Measurements from ENCODE around the gene DOK1.
"Not testable (repeated sequence)": the region's sequence is repeated elsewhere in the genome, so short reads cannot be mapped to it uniquely, and the experiment has no call there.

Gene DOK1

DNA sequence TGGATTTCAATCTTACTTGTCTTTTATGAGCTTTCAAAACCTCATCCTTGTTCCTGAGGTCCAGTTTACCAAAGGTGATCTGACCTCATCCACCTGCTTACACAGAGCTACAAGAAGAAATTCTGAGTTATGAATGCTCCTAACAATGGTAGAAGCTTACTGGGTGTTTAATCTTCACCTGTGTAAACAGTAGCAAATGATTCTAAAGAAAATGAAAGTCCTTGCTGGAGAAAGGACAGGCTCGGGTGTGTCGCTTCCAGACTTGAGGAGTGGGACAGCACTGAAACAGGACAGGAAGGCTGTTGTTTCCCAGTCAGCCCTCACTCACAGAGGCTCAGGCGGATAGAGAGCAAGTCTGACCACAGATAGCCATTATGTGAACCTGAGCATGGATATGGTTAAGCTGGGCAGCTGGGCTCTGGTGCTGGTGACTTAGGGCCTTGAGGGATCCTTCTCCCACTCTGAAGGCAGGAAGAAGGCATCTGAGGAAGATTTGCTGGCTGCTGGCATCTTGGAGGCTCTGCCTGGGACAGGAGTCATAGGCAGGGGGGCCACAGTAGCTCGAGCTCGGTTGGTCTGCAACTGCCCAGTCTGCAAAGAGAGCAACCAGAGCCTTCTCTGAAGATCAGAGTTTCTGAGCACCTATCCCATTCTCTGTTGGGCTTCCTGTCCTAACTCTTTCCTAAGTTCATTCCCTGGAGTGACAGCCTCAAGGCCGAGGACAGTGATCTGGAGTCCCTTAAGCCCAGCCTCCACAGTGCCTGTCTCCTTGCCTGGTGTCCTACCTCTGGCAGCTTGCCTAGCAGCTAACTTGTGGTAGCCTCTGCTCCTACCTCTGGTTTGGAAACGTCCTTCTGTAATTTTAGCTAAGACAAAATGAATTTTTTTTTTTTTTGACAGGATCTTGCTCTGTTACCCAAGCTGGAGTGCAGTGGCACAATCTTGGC lies 4.0 kb downstream of the DOK1 start:
- DNase-seq (ENCODE audit: low spot score), result no peak
- TF ChIP-seq, protein P1, sequence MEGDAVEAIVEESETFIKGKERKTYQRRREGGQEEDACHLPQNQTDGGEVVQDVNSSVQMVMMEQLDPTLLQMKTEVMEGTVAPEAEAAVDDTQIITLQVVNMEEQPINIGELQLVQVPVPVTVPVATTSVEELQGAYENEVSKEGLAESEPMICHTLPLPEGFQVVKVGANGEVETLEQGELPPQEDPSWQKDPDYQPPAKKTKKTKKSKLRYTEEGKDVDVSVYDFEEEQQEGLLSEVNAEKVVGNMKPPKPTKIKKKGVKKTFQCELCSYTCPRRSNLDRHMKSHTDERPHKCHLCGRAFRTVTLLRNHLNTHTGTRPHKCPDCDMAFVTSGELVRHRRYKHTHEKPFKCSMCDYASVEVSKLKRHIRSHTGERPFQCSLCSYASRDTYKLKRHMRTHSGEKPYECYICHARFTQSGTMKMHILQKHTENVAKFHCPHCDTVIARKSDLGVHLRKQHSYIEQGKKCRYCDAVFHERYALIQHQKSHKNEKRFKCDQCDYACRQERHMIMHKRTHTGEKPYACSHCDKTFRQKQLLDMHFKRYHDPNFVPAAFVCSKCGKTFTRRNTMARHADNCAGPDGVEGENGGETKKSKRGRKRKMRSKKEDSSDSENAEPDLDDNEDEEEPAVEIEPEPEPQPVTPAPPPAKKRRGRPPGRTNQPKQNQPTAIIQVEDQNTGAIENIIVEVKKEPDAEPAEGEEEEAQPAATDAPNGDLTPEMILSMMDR (IDR thresholded peaks at IDR 0.05; ENCODE audit: extremely low read depth, missing control alignments), result no peak

DNA sequence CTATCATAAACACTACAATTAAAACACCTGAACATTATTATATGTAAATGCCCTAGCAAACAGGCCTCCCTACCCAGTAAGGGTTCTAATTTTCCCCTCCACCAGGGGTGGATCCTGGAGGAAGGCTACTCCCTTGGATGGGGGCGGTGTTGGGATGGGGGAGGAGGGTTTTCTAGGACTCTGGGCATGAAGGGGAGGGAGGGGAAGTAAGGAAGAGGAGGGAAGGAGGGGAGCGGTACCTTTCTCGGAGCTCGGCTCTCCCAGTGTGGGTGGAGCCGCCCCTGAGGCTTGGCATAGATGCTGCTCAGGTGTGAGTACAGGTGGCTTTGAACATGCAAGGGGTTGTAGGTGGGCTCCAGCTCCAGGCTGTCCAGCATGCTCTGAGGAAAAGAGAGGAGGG lies 5.4 kb downstream of the DOK1 start:
- TF ChIP-seq, protein P1 (IDR thresholded peaks at IDR 0.05; ENCODE audit: extremely low read depth, missing control alignments), result no peak
- DNase-seq (ENCODE audit: low spot score), result no peak

DNA sequence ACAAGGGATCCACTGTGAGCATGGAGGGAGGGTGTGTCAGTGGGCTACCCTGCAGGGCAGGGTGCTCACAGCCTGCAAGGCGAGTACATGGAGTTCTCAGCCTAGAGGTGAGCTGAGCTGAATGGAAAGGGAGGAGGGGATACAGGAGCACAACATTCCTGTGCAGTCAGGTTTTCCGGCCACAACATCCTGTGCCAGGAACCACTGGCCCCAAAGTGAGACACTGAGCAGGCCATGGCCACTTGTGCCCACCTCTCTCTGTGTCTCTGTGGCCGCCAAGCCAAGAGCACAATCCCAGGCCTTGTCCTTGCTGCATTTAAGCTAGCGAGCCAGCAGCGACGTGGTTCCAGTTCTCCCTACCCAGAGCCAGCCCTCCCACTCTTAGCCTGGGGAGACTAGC lies 6.1 kb downstream of the DOK1 start:
- no peak for DNase-seq (ENCODE audit: low spot score)
- TF ChIP-seq, protein P1 (IDR thresholded peaks at IDR 0.05; ENCODE audit: extremely low read depth, missing control alignments), result no peak

DNA sequence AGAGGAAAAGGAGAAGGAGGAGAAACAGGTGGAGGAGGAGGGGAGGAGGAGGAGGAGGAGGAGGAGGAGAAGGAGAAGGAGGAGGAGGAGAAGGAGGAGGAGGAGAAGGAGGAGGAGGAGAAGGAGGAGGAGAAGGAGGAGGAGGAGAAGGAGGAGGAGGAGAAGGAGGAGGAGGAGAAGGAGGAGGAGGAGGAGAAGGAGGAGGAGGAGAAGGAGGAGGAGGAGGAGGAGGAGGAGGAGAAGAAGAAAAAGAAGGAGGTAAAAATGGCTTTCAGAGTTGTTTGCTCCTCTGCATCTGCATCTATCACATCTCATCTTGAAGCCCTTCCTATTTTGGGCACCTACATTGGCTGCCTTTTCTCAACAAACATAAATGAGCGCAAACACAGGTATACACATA lies 6.5 kb downstream of the DOK1 start:
- DNase-seq (ENCODE audit: low spot score), result not testable (repeated sequence)

DNA sequence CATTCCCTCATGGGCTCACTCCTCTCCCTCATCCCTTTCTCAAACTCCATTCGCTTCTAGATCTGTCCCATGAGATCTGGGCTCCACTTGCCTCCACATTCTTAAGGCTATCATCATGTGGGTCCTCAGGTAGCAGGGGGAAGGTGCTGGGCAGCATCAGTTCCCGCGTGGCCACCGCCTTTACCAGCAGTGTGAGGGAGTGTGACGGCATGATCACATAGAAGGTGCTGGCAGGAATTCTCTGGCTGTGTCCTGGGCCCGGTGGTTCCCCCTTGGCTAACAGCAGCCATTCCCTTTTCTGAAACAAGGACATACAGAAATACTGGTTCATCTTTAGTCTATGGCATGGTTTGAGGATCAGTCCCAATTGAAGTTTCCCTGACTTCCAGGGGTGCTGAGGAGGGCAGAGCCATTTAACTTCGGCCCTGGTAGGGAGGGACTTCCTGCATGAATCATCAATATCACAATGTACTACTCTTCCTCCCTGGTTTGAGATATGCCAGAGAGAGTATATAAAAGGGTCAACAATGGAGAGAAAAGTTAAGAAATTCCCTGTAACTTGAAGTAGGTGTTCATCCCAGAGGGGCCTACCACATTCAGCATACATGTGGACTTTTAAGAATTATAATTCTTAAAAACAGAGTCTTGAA lies 7.7 kb downstream of the DOK1 start:
- DNase-seq (ENCODE audit: low spot score), result no peak
- TF ChIP-seq, protein P1 (IDR thresholded peaks at IDR 0.05; ENCODE audit: extremely low read depth, missing control alignments), result no peak

DNA sequence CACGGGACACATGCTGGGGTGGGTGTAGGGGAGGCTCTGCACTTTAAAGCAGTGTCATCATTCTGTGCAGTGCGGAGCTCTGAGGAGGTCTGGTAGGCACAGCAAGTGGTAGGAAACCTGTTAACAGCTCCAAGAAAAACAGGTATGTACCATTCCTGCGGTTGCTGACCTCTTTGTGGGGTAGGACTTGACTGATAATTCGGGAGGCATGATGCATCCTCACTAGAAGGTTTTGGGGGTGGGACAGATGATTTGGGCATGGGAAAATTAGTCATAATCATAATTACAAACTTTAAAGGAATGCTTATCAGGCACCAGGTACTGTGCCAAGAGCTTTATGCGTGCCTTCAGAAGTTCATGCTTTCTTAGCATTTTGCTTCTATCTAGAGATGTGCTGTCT lies 9.7 kb downstream of the DOK1 start:
- TF ChIP-seq, protein P1 (IDR thresholded peaks at IDR 0.05; ENCODE audit: extremely low read depth, missing control alignments), result no peak
- no peak for DNase-seq (ENCODE audit: low spot score)

DNA sequence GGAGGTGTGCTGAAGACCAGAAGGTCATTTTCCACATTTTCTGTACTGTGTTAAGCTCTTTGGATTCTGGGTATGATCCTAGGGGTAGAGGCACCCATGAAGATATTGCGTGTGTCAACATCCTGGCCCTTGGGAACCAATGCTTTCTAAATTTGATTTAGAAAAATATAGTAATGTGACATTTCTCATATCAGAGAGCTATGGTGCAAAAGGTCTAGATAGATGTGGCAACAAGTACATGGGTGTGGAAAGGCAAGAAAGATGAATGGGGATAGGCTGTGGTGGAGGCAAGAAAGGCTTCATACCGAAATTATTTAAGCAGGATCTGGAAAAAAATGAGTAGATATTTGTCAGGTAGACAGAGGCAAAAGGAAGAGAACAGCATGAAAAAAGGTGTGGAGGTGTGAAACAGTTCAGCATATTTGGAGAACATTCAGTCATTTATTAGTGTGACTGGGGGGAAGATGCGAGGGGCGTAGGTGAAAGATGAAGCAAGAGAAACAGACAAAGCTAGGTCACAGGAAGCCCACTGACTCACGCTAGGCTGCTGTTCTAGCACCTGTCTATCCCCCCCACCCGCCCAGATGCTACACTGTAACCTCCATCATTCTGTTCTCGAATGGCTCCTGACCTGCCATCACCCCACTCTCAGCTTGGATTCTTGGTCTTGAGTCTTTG lies 11.7 kb downstream of the DOK1 start:
- no peak for DNase-seq (ENCODE audit: low spot score)
- TF ChIP-seq, protein P1 (IDR thresholded peaks at IDR 0.05; ENCODE audit: extremely low read depth, missing control alignments), result no peak
